ENCODE data around the gene SLC48A1.

- TF ChIP-seq CTCF (IDR thresholded peaks at IDR 0.05) (no peak), POLR2A (IDR thresholded peaks at IDR 0.05) (no peak)
Measured at GRCh38 chr12:47775100-47775911, 2.3 kb downstream of the SLC48A1 start.
